ENCODE measurements around the gene MAGEA10. TPM values are rescaled to one million over a fixed set of nuclear protein-coding genes. Genes with fewer than 3 reads are reported as not detected.
"Not testable (repeated sequence)": the region's sequence is repeated elsewhere in the genome, so short reads cannot be mapped to it uniquely, and the experiment has no call there.

MAGEA10 gene
- total RNA-seq: not detected

- no peak for DNase-seq (ENCODE audit: low spot score in 2 of 2)
- intact Hi-C loops (cut with DNase I; ENCODE audit: low total_unique reads): no loop called here
- no peaks in the 10 kb centered on the region for H3K4me1 ChIP-seq
- no peaks in the 10 kb centered on the region for H3K36me3 ChIP-seq
- H3K4me3 ChIP-seq: no peak within 1 kb of the TSS
- TF ChIP-seq CTCF (IDR thresholded peaks at IDR 0.05) (no peak), POLR2A (IDR thresholded peaks at IDR 0.05) (no peak), POLR2AphosphoS5 (IDR thresholded peaks at IDR 0.05) (no peak)
- H3K27ac ChIP-seq: no peak within 1 kb of the TSS
- H3K27me3 ChIP-seq: peaks cover 0 to 18% of the 10 kb centered on the region in 2 donors
- H3K9me3 ChIP-seq: no peaks in the 10 kb centered on the region
These were observed at the start of gene MAGEA10 for GRCh38 chrX:152138388-152138784. MAGEA10 (minus strand) TSS chrX:152138577; CDS start chrX:152135620, 2,957 bp downstream.

DNA sequence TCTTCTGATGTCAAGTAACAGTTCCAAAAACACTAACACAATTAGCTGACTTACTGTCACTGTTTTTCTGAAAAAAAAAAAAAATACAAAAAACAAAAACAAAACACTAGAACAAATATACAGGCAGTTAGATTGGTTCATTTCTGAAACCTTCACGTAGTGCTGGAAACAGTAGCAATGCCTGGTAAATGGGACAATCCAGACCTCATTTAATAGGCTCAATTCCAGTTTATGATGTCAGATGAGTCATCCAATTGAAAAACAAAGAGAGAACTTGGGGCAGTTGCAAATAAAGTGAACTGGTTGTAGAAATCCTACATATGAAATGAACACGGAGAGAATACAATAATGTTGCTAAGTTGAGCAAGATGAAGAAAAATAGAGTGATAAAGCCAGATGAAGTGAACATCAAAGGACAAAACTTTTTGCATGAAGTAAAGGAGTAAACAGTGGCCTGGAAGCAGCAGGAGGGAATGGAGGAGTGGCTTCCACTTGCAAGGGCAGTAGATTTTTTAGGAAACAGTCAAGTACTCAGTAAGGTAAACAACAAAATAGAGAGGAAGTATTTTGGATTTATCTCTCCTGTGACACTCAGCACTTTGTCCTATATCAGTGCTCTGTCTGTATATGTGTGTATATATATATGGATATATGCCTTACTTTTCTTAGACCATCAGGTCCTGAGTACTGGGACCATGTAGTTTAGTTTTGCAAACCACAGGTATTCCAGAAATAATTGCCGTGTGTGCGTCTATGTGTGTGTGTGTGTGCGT, 39.3 kb upstream of the MAGEA10 start:
- no peak for DNase-seq (ENCODE audit: low spot score in 2 of 2)
- intact Hi-C loops (cut with DNase I; ENCODE audit: low total_unique reads): no loop called here
- H3K4me3 ChIP-seq: no peak overlapping the region
- no peak overlapping the region for H3K27ac ChIP-seq
- H3K27me3 ChIP-seq: no peaks in the 10 kb centered on the region
- no peaks in the 10 kb centered on the region for H3K36me3 ChIP-seq
- H3K4me1 ChIP-seq: no peaks in the 10 kb centered on the region
- no peaks in the 10 kb centered on the region for H3K9me3 ChIP-seq
- TF ChIP-seq POLR2AphosphoS5 (IDR thresholded peaks at IDR 0.05): no peak

DNA sequence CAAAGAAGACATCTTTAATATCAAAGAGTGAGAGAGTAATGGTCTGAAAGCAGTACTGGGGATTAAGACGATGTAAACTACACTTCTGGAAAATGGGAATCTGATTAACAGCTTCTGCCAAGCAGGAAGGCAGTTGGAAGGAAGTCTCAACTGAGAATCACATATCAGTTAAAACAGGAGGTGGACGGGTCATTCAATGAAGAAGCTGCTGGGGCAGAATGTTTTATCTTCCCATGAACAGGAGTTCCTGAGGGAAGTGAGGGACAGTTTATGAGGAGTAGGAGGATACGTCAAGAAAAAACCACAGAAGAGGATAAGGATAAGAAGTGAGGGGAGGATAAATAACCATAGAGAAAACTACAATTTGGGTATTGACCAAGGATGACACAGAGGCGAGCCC, 38.7 kb upstream of the MAGEA10 start:
- Histone ChIP-seq H3K4me1 (no peaks in the 10 kb centered on the region), H3K36me3 (no peaks in the 10 kb centered on the region), H3K27me3 (no peaks in the 10 kb centered on the region), H3K4me3 (no peak overlapping the region), H3K9me3 (no peaks in the 10 kb centered on the region), H3K27ac (no peak overlapping the region)
- intact Hi-C loops (cut with DNase I; ENCODE audit: low total_unique reads): no loop called here
- TF ChIP-seq POLR2A (IDR thresholded peaks at IDR 0.05) (no peak), POLR2AphosphoS5 (IDR thresholded peaks at IDR 0.05) (no peak), CTCF (IDR thresholded peaks at IDR 0.05) (no peak)
- no peak for DNase-seq (ENCODE audit: low spot score in 2 of 2)

GRCh38 chrX:152175892-152176291, 37.5 kb upstream of the MAGEA10 start:
- DNase-seq (ENCODE audit: low spot score in 2 of 2); H3K36me3 ChIP-seq; H3K4me1 ChIP-seq; H3K27me3 ChIP-seq; intact Hi-C loops (cut with DNase I; ENCODE audit: low total_unique reads); H3K4me3 ChIP-seq; H3K9me3 ChIP-seq; H3K27ac ChIP-seq: not testable (repeated sequence)

GRCh38 chrX:152173923-152174322, 35.5 kb upstream of the MAGEA10 start:
- DNase-seq (ENCODE audit: low spot score in 2 of 2); H3K27me3 ChIP-seq; H3K9me3 ChIP-seq; H3K36me3 ChIP-seq; H3K27ac ChIP-seq; H3K4me3 ChIP-seq; intact Hi-C loops (cut with DNase I; ENCODE audit: low total_unique reads); H3K4me1 ChIP-seq: not testable (repeated sequence)

DNA sequence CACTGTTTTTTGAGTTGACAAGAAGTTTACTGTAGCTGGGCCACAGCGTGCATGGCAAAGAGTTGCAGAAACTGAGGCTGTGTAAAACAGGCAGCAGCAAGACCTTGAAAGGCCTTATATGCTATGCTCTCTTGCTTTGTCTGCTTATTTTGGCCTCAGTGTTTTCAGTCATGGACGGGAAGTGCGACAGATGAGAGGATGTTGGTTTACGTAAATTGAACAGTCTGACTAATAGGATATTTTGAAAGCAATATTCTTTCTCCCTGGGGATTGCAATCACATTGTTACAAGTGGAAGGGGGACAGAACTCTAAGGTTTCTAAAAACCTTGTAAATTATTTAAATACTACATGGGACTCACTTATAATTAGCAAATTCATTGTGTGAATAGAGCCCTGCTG, 32.2 kb upstream of the MAGEA10 start:
- Histone ChIP-seq H3K27me3 (no peaks in the 10 kb centered on the region), H3K36me3 (no peaks in the 10 kb centered on the region), H3K9me3 (no peaks in the 10 kb centered on the region), H3K4me1 (no peaks in the 10 kb centered on the region), H3K27ac (no peak overlapping the region), H3K4me3 (no peak overlapping the region)
- no peak for TF ChIP-seq CTCF (IDR thresholded peaks at IDR 0.05)
- TF ChIP-seq POLR2A (IDR thresholded peaks at IDR 0.05): no peak
- TF ChIP-seq POLR2AphosphoS5 (IDR thresholded peaks at IDR 0.05): no peak
- intact Hi-C loops (cut with DNase I; ENCODE audit: low total_unique reads): no loop called here
- no peak for DNase-seq (ENCODE audit: low spot score in 2 of 2)
